ENCODE data around the gene DGCR2. TPM values are rescaled to one million over a fixed set of nuclear protein-coding genes. Genes with fewer than 3 reads are reported as not detected.

Gene DGCR2
- total and polyA plus RNA-seq, 2 experiments from 2014 or later = 18.5 to 83.0 TPM

DNA sequence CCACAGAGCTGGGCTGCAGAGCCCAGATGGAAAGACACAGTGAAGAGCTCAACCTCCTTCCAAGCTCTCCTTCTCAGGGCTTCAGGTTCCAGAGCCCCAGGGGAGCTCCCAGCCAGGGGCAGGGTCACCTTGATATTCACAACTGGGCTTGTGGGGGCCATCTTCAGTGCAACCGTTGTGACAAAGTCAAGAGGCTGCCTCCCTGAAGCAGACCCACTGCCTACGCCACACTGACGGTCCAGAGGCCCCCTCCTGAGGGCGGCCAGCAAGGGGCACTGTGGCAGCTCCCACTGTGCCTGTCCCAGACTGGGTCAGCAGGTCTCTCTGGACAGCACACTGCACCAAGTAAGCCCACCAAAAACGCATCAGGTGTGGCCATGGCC lies 84.1 kb downstream of the DGCR2 start (continued):
- TF ChIP-seq, protein P1, sequence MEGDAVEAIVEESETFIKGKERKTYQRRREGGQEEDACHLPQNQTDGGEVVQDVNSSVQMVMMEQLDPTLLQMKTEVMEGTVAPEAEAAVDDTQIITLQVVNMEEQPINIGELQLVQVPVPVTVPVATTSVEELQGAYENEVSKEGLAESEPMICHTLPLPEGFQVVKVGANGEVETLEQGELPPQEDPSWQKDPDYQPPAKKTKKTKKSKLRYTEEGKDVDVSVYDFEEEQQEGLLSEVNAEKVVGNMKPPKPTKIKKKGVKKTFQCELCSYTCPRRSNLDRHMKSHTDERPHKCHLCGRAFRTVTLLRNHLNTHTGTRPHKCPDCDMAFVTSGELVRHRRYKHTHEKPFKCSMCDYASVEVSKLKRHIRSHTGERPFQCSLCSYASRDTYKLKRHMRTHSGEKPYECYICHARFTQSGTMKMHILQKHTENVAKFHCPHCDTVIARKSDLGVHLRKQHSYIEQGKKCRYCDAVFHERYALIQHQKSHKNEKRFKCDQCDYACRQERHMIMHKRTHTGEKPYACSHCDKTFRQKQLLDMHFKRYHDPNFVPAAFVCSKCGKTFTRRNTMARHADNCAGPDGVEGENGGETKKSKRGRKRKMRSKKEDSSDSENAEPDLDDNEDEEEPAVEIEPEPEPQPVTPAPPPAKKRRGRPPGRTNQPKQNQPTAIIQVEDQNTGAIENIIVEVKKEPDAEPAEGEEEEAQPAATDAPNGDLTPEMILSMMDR (conservative IDR thresholded peaks at IDR 0.05; ENCODE audit: low read depth in 2 of 2) = no peak
- TF ChIP-seq, protein P2, sequence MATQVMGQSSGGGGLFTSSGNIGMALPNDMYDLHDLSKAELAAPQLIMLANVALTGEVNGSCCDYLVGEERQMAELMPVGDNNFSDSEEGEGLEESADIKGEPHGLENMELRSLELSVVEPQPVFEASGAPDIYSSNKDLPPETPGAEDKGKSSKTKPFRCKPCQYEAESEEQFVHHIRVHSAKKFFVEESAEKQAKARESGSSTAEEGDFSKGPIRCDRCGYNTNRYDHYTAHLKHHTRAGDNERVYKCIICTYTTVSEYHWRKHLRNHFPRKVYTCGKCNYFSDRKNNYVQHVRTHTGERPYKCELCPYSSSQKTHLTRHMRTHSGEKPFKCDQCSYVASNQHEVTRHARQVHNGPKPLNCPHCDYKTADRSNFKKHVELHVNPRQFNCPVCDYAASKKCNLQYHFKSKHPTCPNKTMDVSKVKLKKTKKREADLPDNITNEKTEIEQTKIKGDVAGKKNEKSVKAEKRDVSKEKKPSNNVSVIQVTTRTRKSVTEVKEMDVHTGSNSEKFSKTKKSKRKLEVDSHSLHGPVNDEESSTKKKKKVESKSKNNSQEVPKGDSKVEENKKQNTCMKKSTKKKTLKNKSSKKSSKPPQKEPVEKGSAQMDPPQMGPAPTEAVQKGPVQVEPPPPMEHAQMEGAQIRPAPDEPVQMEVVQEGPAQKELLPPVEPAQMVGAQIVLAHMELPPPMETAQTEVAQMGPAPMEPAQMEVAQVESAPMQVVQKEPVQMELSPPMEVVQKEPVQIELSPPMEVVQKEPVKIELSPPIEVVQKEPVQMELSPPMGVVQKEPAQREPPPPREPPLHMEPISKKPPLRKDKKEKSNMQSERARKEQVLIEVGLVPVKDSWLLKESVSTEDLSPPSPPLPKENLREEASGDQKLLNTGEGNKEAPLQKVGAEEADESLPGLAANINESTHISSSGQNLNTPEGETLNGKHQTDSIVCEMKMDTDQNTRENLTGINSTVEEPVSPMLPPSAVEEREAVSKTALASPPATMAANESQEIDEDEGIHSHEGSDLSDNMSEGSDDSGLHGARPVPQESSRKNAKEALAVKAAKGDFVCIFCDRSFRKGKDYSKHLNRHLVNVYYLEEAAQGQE (IDR thresholded peaks at IDR 0.05; ENCODE audit: unreplicated experiment) = no peak
- TF ChIP-seq, protein P3, sequence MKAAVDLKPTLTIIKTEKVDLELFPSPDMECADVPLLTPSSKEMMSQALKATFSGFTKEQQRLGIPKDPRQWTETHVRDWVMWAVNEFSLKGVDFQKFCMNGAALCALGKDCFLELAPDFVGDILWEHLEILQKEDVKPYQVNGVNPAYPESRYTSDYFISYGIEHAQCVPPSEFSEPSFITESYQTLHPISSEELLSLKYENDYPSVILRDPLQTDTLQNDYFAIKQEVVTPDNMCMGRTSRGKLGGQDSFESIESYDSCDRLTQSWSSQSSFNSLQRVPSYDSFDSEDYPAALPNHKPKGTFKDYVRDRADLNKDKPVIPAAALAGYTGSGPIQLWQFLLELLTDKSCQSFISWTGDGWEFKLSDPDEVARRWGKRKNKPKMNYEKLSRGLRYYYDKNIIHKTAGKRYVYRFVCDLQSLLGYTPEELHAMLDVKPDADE (IDR thresholded peaks at IDR 0.05) = no peak

DNA sequence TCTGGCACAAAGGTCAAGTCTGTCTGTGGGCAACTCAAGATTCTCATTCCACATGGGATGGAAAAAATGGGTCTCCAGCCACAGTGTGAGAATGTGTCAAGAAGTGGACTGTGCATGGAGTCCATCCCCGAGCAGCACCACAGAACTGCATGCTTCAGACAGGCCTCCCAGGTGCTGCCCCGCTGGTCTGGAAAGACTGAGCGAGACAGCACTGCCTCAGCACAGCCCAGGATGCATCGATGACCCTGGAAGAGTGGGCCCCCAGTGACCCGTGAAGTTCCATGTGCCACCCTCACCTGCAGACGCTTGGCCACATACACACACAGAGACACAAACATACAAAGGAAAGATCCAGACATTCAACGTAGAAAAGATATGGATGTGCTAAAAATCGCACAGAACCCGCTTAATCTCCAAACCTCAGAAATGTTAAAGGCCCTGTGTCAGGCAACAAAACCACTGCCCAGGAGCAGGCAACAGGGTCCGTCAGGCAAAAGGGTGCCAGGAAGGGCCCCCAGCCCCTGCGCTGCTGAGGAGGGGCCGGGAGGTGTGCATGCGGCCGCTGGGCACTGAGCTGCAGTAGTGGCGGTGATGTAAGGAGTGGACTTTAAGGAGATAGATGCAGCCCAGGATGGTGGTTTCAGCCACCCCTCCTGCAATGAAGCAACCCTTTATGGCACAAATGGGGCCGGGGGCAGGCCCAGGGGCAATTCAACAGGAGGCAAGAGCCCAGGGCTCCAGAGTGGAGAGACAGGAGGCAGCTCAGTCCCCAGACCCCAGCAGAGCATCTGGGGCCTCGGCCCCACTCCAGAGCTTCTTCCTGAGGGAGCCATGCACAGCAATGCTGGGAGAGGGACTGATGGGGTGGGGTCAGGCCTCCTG lies 84.7 kb downstream of the DGCR2 start:
- no peaks in the 10 kb centered on the region for H3F3A ChIP-seq (replicated peaks; ENCODE audit: low read depth)
- H3K36me3 ChIP-seq (ENCODE audit: insufficient read depth) = no peaks in the 10 kb centered on the region
- H4K20me1 ChIP-seq (replicated peaks; ENCODE audit: insufficient read depth) = no peaks in the 10 kb centered on the region; the same call in 1 of the 2 replicates
- H3K79me2 ChIP-seq (replicated peaks; ENCODE audit: insufficient read depth) = no peaks in the 10 kb centered on the region
- Mint-ChIP-seq H3K27ac (no peak overlapping the region), H3K4me1 (peaks cover 3% of the 10 kb centered on the region; the same call in 2 of the 3 replicates), H3K36me3 (ENCODE audit: low read depth) (peaks cover 16% of the 10 kb centered on the region), H3K4me3 (no peak overlapping the region; the same call in 2 of the 3 replicates), H3K27me3 (ENCODE audit: insufficient read depth, low read depth, poor library complexity) (peaks cover 17% of the 10 kb centered on the region), H3K9me3 (no peaks in the 10 kb centered on the region)
- H3K27me3 ChIP-seq (ENCODE audit: insufficient read depth) = no peaks in the 10 kb centered on the region
- no peak overlapping the region for H3K4me2 ChIP-seq
- H2AFZ ChIP-seq = no peak overlapping the region
- ATAC-seq (no peak), DNase-seq (ENCODE audit: low spot score) (no peak)
- no peaks in the 10 kb centered on the region; the same call in 1 of the 2 replicates for H3K4me1 ChIP-seq (ENCODE audit: insufficient read depth)
- no peaks in the 10 kb centered on the region for H3K9me2 ChIP-seq (ENCODE audit: insufficient read depth)
- TF ChIP-seq, protein P4, sequence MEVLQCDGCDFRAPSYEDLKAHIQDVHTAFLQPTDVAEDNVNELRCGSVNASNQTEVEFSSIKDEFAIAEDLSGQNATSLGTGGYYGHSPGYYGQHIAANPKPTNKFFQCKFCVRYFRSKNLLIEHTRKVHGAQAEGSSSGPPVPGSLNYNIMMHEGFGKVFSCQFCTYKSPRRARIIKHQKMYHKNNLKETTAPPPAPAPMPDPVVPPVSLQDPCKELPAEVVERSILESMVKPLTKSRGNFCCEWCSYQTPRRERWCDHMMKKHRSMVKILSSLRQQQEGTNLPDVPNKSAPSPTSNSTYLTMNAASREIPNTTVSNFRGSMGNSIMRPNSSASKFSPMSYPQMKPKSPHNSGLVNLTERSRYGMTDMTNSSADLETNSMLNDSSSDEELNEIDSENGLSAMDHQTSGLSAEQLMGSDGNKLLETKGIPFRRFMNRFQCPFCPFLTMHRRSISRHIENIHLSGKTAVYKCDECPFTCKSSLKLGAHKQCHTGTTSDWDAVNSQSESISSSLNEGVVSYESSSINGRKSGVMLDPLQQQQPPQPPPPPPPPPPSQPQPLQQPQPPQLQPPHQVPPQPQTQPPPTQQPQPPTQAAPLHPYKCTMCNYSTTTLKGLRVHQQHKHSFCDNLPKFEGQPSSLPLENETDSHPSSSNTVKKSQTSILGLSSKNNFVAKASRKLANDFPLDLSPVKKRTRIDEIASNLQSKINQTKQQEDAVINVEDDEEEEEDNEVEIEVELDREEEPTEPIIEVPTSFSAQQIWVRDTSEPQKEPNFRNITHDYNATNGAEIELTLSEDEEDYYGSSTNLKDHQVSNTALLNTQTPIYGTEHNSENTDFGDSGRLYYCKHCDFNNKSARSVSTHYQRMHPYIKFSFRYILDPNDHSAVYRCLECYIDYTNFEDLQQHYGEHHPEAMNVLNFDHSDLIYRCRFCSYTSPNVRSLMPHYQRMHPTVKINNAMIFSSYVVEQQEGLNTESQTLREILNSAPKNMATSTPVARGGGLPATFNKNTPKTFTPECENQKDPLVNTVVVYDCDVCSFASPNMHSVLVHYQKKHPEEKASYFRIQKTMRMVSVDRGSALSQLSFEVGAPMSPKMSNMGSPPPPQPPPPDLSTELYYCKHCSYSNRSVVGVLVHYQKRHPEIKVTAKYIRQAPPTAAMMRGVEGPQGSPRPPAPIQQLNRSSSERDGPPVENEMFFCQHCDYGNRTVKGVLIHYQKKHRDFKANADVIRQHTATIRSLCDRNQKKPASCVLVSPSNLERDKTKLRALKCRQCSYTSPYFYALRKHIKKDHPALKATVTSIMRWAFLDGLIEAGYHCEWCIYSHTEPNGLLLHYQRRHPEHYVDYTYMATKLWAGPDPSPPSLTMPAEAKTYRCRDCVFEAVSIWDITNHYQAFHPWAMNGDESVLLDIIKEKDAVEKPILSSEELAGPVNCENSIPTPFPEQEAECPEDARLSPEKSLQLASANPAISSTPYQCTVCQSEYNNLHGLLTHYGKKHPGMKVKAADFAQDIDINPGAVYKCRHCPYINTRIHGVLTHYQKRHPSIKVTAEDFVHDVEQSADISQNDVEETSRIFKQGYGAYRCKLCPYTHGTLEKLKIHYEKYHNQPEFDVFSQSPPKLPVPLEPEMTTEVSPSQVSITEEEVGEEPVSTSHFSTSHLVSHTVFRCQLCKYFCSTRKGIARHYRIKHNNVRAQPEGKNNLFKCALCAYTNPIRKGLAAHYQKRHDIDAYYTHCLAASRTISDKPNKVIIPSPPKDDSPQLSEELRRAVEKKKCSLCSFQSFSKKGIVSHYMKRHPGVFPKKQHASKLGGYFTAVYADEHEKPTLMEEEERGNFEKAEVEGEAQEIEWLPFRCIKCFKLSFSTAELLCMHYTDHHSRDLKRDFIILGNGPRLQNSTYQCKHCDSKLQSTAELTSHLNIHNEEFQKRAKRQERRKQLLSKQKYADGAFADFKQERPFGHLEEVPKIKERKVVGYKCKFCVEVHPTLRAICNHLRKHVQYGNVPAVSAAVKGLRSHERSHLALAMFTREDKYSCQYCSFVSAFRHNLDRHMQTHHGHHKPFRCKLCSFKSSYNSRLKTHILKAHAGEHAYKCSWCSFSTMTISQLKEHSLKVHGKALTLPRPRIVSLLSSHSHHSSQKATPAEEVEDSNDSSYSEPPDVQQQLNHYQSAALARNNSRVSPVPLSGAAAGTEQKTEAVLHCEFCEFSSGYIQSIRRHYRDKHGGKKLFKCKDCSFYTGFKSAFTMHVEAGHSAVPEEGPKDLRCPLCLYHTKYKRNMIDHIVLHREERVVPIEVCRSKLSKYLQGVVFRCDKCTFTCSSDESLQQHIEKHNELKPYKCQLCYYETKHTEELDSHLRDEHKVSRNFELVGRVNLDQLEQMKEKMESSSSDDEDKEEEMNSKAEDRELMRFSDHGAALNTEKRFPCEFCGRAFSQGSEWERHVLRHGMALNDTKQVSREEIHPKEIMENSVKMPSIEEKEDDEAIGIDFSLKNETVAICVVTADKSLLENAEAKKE (CRISPR knock-in tag; IDR thresholded peaks at IDR 0.05) = no peak
- TF ChIP-seq, protein P3 (IDR thresholded peaks at IDR 0.05) = no peak
- H3K27ac ChIP-seq (ENCODE audit: low read depth) = 0 out of 2 replicates have a peak overlapping the region, but pooled peaks have one; percentile 14
- H3K4me3 ChIP-seq = no peak overlapping the region

Measured in GM23338 (cell line).